ENCODE data around the gene CTAG2.
"Not testable (repeated sequence)": the region's sequence is repeated elsewhere in the genome, so short reads cannot be mapped to it uniquely, and the experiment has no call there.

Gene CTAG2

DNA sequence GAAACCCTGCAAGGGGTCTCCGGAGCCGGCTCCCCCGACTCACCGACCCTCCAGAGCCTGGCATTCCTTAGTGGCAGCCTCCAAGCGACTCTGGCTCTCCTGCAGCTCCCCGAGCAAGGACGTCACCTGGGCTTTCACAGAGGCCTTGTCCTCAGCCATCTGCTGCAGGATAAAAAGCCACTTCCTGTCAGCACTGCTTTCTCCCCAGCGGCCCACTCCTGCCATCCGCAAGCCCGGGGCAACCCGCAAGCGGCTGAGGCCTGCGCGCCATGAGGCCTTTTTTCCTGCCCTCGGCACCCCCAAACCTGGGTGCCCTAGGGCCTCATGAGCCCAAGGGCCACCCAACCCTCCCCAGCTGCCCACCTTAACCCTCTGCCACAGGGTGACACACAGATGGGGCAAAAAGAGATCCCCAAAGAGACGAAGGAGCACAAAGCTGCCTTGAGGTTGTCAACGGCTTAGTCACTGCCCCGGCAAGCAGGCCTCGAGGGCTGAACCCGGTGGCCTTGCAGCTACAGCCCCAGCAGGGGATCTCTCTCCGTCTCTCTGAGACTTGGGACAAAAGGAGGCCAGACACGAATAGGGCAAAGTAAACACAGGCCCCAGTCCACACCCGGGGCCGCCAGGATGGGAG lies 7.5 kb downstream of the CTAG2 start:
- DNase-seq = not testable (repeated sequence)

DNA sequence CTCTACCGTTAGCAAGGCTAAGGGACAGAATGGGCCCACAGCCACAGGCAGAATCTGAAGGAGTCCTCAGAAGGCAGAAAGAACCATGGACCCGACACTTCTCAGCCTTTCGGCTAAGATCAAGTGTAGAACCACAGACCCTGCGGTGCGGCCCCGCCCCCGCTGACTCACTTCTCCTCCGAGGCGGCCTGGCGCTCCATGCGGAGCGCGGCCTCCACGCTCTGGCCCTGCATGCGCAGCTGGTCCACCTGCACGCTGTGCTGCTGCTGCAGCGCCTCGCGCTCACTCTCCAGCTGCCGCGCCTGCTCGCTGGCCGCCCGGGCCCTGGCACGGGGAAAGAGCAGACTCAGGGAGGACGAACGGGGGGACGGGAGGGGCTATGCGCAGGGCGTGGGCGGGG lies 9.7 kb downstream of the CTAG2 start:
- not testable (repeated sequence) for DNase-seq

DNA sequence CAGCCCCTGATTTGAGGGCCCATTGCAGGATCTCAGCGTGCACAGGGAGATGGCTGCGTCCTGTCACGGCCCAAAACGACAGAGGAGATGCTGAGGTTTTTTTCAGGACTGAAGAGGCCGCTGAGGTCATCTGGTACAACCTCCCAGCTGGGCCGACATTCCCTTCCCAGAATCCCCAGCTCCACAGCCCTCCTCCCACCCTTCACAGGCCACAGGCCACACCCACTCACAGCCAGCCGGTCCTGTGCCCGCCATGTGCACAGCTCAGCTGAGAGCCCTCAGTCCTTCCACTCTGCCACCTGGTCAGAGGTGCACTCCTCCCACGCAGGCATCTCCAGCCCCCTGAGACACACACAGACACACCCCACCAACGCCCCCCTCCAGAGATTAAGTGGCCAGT lies 11.6 kb downstream of the CTAG2 start:
- DNase-seq = not testable (repeated sequence)

GRCh38 chrX:154633661-154634060 lies 19.7 kb downstream of the CTAG2 start:
- DNase-seq = not testable (repeated sequence)

GRCh38 chrX:154630949-154631348 lies 22.4 kb downstream of the CTAG2 start:
- DNase-seq = not testable (repeated sequence)

- not testable (repeated sequence) for DNase-seq
Observed at GRCh38 chrX:154628960-154629359, 24.4 kb downstream of the CTAG2 start.

GRCh38 chrX:154620767-154621414 lies 32.5 kb downstream of the CTAG2 start:
- DNase-seq = not testable (repeated sequence)

GRCh38 chrX:154619182-154619581 lies 34.2 kb downstream of the CTAG2 start, which contains the start of gene CTAG1B:
TSS of gene CTAG1B (minus strand) at chrX:154619282. CDS start at chrX:154619218, 64 bp downstream.
- not testable (repeated sequence) for DNase-seq

DNA sequence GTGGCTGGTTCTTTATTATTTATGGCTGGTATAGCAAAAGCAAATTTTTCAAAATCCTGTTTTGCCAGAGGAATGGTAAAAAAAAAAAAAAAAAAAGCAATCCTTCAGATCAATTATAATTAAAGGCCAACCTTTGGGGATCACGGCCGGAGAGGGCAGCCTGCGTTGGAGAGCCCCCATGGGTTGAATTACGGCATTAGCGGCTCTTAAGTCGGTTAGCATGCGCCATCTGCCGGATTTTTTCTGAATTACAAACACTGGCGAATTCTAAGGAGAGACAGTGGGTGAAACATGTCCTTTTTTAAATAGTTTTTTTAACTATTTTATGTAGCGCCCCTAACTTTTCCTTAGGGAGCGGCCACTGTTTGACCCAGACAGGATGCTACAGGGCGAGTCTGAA lies 39.8 kb downstream of the CTAG2 start:
- not testable (repeated sequence) for DNase-seq

DNA sequence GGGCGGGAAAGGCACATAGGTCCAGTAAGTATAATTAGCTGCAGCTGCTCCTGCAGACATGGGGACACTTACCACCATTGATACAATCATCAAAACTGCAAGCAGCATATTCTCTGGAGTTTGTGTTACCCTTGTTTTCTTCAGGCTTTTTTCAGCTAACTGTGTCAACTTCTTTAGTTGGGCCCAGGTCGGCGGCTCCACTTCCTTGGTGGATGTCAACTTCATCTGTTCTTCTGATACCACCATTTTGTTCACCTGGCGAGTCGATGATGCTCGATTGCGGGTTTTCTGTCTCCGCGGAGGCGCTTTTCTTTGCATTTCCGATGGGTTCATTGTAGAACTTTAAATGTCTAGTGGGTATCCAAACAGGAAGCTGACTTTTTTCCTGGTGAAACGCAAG lies 42.2 kb downstream of the CTAG2 start:
- not testable (repeated sequence) for DNase-seq

- DNase-seq = not testable (repeated sequence)
Observed at GRCh38 chrX:154608823-154609222, 44.6 kb downstream of the CTAG2 start.

DNA sequence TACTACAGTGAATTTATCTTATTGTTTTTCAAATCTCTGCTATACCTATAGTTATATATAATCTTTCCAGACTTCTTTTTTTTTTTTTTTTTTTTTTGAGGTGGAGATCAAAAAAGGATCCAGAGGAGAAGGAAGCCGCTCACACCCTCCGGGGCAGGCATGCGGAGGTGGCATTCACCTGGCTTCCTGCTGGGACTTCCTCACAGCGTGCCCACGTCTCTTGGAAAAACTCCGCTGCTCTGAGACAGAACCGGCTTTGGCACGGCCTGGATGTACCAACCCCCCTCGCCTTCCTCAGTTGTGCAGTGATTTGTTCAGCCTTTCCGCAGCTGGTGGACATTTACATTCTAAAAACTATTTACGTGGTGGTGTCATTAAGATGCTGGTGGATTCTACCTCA lies 45.4 kb downstream of the CTAG2 start:
- DNase-seq = not testable (repeated sequence)

DNA sequence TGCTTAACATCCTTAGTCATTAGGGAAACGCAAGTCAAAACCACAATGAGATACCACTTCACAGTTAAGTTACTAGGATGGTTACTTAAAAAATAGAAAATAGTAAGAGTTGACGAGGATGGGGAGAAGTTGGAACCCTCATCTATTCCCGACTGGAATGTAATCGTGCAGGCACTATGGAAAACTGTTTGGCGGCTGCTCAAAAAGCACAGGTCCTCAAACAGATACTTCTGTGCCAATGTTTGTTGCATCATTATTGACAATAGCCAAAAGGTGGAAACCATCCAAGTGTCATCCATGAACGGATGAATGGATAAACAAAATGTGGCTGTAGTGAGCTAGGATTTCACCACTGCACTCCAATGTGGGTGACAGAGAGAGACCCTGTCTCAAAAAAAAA lies 46.0 kb downstream of the CTAG2 start:
- no peak for DNase-seq

- DNase-seq = no peak
Observed at GRCh38 chrX:154605566-154605965, 47.8 kb downstream of the CTAG2 start.

DNA sequence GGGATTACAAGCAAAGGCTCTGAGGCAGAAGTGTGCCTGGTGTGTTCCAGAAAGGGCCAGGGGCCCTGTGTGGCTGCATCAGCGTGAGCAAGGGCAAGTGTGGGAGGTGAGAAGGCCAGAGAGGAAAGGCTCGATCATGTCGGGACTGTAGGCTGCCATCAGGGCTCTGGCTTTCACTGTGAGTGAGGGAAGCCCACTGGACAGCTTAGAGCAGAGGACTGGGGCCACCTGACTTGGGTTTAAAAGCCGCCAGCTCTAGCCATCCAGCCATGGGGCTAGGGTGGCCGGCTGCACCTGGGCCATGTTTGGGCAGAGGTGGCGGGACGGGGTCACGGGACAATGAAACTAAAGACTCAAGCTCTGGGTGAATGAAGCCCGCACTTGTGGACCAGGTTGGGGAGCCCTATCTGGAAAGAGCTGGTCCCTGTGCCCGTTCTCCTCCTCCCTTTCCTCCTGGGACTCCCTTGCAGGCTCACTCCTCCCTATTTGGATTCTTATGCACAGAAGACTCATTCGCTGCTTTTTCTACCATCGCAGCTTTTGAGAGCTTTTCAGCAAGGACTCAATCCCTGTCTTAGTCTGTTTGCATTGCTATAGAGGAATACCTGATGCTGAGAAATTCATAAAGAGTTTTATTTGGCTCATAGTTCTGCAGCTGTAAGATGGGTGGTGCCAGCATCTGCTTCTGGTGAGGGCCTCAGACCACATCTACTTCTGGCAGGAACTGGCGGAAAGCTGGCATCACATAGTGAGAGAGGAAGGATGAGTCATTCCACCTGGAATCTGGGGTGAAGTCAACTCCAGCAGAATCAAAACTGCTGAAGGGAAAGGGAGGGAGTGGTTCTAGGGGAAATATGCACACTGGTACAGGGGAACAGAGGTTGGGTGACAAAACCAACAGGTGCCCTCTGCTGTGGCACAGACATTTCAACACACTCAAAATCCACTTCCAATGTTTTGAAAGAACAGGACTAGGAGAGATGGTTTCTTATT lies 49.6 kb downstream of the CTAG2 start:
- DNase-seq = no peak

GRCh38 chrX:154602766-154603437 lies 50.5 kb downstream of the CTAG2 start:
- DNase-seq = no peak

DNA sequence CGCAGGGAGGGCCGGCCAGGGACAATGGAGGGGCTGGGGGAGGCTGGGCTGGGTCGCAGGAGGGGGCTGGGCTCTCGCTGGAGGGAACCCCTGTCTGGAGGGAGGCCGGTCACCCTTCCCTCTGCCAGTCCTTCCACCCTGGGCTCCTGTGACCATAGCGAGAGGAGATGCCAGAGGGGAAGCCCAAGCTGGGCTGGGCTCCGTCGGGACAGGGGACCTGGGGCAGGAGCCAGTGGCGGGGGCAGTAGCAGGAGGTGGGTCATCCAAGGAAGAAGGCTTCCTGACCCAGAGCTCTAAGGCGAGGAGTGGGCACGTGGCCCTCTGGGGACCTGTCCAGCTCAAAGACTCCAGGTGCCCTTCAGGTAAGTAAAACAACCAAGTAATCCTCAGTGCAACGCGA lies 51.2 kb downstream of the CTAG2 start:
- no peak for DNase-seq

Measured in cortex of kidney (tissue), 1 donor.